GM19328 (cell line): ENCODE results near the gene PIGZ.
"Not testable (repeated sequence)": the region's sequence is repeated elsewhere in the genome, so short reads cannot be mapped to it uniquely, and the experiment has no call there.

ENCODE experiments used
- ATAC-seq: cut with Tn5 transposase; IDR thresholded peaks from one replicate; pipeline ENCODE4 v1.9.1; 2021; ENCODE audit warnings: mild to moderate bottlenecking, moderate library complexity; ENCODE audit not compliant: unreplicated experiment

Gene PIGZ

DNA sequence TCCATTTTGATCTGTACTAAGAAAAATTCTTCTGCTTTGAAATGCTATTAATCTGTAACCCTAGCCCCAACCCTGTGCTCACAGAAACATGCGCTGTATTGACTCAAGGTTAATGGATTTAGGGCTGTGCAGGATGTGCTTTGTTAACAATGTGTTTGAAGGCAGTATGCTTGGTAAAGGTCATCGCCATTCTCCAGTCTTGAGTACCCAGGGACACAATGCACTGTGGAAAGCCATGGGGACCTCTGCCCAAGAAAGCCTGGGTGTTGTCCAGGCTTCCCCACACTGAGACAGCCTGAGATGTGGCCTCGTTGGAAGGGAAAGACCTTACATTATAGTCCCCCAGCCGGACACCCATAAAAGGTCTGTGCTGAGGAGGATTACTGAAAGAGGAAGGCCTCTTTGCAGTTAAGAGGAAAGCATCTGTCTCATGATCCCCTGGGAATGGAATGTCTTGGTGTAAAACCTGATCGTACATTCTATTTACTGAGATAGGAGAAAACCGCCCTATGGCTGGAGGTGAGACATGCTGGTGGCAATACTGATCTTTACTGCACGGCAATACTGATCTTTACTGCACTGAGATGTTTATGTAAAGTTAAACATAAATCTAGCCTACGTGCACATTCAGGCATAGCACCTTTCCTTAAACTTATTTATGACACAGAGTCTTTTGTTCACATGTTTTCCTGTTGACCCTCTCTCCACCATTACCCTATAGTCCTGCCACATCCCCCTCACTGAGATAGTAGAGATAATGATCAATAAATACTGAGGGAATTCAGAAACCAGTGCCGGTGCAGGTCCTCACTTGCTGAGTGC lies 6.3 kb downstream of the PIGZ start:
- no peak for ATAC-seq

DNA sequence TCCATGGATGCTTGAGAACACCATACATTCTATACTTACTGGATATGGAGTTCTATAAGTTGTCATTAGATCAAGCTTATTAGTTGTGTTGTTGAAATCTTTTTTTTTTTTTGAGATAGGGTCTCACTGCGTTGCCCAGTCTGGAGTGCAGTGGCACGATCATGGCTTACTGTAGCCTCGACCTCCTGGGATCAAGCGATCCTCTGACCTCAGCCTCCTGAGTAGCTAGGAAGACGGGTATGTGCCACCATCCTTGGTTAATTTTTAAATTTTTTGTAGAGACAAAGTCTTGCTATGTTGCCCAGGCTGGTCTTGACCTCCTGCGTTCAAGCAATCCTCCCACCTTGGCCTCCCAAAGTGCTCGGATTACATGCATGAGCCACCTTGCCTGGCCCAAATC lies 13.8 kb downstream of the PIGZ start:
- ATAC-seq = no peak

GRCh38 chr3:196951371-196951770 lies 17.3 kb downstream of the PIGZ start:
- ATAC-seq = no peak

- ATAC-seq = no peak
Observed at GRCh38 chr3:196949750-196950149, 18.9 kb downstream of the PIGZ start.

- no peak for ATAC-seq
Observed at GRCh38 chr3:196949285-196949619, 19.4 kb downstream of the PIGZ start.

DNA sequence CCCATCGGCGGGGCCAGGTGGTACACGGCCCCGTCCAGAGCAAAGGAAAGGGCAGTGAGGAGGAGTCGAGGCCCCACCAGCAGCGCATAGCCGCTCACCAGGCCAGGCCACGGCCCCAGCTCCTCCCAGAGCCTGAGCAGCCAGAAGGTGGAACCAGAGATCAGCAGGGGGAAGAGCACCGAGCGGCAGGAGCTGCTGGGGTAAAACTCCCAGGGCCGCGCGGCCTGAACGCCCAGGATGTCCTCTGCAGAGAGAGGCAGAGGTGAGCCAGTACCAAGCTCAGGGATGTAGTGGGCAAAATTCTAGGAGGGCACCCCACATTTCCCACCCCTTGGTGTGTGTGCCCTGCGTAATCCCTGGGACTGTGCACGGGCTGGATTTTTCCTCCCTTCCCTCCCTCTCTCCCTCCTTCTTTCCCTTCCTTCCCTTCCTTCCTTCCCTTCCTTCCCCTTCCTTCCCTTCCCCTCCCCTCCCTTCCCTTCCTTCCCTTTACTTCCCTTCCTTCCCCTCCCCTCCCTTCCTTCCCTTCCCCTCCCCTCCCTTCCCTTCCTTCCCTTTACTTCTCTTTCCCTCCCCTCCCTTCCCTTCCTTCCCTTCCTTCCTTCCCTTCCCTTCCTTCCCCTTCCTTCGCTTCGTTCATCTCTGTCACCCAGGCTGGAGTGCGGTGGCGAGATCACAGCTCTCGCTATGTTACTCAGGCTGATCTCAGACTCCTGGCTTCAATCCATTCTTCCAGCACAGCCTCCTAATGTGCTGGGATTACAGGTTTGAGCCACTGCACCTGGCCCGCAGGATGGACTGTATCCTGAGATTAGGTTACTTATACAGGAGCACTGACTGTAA lies 20.0 kb downstream of the PIGZ start:
- ATAC-seq = no peak

GRCh38 chr3:196947860-196948441 lies 20.7 kb downstream of the PIGZ start:
- ATAC-seq = no peak

DNA sequence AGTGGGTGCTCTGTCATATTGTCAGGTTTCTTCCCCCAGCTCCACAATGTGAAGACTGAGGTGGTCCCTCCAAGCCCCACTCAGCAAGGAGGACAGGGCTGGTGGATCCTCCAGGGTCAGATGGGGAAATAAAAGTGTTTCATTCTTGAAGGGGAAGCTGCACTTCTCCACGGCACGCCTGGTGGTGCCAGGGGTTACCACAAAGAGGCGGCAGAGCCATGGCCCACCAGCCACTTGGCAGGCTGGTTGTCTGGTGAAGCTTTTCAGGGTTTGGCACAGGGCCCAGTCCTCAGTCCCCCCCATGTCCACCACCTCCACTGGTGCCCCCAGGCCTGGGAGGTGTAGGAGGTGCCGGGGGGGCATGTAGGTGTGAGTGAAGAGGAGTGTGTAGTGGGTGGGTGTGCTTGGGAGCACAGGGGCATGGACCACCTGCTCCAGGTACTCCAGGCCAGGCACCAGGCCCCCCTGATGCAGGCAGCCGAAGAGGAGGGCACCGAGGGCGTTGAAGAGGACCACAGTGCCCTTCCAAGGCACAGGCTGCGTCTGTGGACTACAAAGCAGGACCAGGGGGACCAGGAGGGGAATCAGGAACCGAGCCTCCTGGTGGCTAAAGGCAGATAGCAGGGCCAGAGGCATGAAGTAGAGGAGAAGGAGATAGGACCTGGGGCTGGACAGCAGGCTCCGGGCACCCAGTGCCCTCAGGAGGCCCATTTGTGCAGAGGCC lies 21.3 kb downstream of the PIGZ start:
- ATAC-seq = no peak

DNA sequence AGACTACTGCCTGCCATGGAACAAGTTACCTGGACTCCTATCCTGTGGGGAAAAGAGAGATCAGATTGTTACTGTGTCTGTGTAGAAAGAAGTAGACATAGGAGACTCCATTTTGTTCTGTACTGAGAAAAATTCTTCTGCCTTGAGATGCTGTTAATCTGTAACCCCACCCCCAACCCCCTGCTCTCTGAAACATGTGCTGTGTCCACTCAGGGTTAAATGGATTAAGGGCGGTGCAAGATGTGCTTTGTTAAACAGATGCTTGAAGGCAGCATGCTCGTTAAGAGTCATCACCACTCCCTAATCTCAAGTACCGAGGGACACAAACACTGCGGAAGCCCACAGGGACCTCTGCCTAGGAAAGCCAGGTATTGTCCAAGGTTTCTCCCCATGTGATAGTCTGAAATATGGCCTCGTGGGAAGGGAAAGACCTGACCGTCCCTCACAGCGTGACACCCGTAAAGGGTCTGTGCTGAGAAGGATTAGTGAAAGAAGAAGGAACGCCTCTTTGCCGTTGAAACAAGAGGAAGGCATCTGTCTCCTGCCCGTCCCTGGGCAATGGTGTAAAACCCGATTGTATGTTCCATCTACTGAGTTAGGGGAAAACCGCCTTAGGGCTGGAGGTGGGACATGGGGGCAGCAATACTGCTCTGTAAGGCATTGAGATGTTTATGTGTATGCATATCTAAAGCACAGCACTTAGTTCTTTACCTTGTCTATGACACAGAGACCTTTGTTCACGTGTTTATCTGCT lies 24.4 kb downstream of the PIGZ start:
- not testable (repeated sequence) for ATAC-seq

GRCh38 chr3:196942915-196943277 lies 25.7 kb downstream of the PIGZ start:
- peak; percentile 8 for ATAC-seq

GRCh38 chr3:196942226-196942914 lies 26.3 kb downstream of the PIGZ start, which contains the start of gene NCBP2:
NCBP2 (minus strand) TSS chr3:196942528; CDS start chr3:196942503, 25 bp downstream.
- ATAC-seq = peak; percentile 84

DNA sequence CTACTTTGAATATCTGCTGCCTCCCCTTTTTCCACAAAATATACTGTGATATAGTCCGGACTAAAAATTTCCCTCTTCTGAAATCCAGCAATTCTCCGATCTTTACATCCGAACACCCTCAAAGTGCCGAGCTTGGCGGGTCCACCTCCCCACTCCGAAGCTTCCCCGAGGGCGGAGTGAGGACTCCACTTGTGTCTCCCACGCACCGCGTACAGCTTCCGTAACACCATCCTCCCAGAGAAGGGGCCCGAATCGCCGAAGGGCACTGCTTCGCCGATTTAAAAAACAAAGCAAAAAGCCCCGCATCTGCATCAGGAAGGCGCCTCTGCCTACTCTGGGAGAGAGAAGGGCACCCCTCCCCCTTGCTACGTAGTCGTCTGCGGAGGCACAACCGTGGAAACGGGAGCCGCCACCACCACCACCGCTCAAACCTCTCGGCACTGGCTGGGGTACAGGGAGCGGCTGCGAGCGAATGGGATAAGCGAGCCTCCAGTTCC lies 26.9 kb downstream of the PIGZ start:
- peak; percentile 23 for ATAC-seq

GRCh38 chr3:196938576-196938975 lies 30.1 kb downstream of the PIGZ start:
- ATAC-seq = no peak

GRCh38 chr3:196938124-196938523 lies 30.5 kb downstream of the PIGZ start:
- no peak for ATAC-seq

- ATAC-seq = no peak
Observed at GRCh38 chr3:196936288-196936687, 32.3 kb downstream of the PIGZ start.

GRCh38 chr3:196932600-196932999 lies 36.0 kb downstream of the PIGZ start:
- ATAC-seq = no peak

- no peak for ATAC-seq
Observed at GRCh38 chr3:196931828-196932587, 36.6 kb downstream of the PIGZ start.

- no peak for ATAC-seq
Observed at GRCh38 chr3:196931157-196931556, 37.5 kb downstream of the PIGZ start.
